Stomach (tissue), 19 donors: ENCODE measurements around the gene GIPC3. TPM values are rescaled to one million over a fixed set of nuclear protein-coding genes. Genes with fewer than 3 reads are reported as not detected.

ENCODE experiments used
- DNase-seq, 2 donors: peaks; one replicate each; pipeline versions ENCODE4 v3.0.0 to v3.0.0-alpha.2; 2013 to 2019
- H3K27ac ChIP-seq, 5 donors: fragments of 200-600 bp in 4 of 5; sonication (generic) in 4 of 5; one replicate each; pipeline ENCODE4 v1.5.1; 2013 to 2019; ENCODE audit warnings: mild to moderate bottlenecking in 1 of 5, moderate library complexity in 1 of 5
- H3K27me3 ChIP-seq, 3 donors: fragments of 200-600 bp; sonication (generic); one replicate each; pipeline ENCODE4 v1.5.1; 2017 to 2019; ENCODE audit warnings: mixed run types in 1 of 3
- H3K36me3 ChIP-seq, 4 donors: fragments of 200-600 bp; sonication (generic); 1 replicate in 3 of 4; 2 replicates in 1 of 4; pipeline ENCODE4 v1.5.1; 2016 to 2019
- H3K4me1 ChIP-seq, 4 donors: fragments of 200-600 bp; sonication (generic); one replicate each; pipeline ENCODE4 v1.5.1; 2016 to 2019
- H3K4me3 ChIP-seq, 4 donors: fragments of 200-600 bp; sonication (generic) in 3 of 4; one replicate each; pipeline ENCODE4 v1.5.1; 2016 to 2019; ENCODE audit warnings: mild to moderate bottlenecking in 1 of 4
- H3K9me3 ChIP-seq, 4 donors: fragments of 200-600 bp; sonication (generic); one replicate each; pipeline ENCODE4 v1.5.1; 2016 to 2019
- EP300 ChIP-seq: sonication (generic); formaldehyde crosslinking; IDR thresholded peaks from one replicate; pipeline ENCODE4 v1.6.1; 2017; ENCODE audit warnings: antibody characterized with exemption
- POLR2A ChIP-seq, 4 donors: fragments of 450-650 bp; IDR thresholded peaks; one replicate each; pipeline ENCODE4 v1.6.1; 2016; ENCODE audit warnings: antibody characterized with exemption in 4 of 4, control low read depth in 2 of 4, mild to moderate bottlenecking in 1 of 4, moderate library complexity in 1 of 4
- POLR2AphosphoS5 ChIP-seq, 3 donors: sonication (generic); formaldehyde crosslinking; IDR thresholded peaks; one replicate each; pipeline ENCODE4 v1.6.1; 2016; ENCODE audit warnings: antibody characterized with exemption in 3 of 3
- WGBS, 5 donors: extraction: QIAGEN DNeasy Blood & Tissue Kit in 3 of 5; methylation state at CpG; one replicate each; pipeline versions ENCODE4 v1.1.5 to v1.1.7; 2013 to 2018; 5-methylcytosine and 5-hydroxymethylcytosine counted together
- intact Hi-C: fragments of 100-400 bp; cut with DNase I; formaldehyde crosslinking; loops from one replicate; pipeline ENCODE4 v1.15.1; 2023; ENCODE audit warnings: low total_unique reads
- long read RNA-seq, 10 donors: transcript quantifications; one replicate each; lab custom pipeline, GENCODE V29; 2026
- polyA plus RNA-seq, 3 donors: library from polyadenylated mRNA; stranded (reverse); fragments of 200-250 nt; gene quantifications; one replicate each; pipeline ENCODE4 v1.2.3, GENCODE V29; 2013
- total RNA-seq, 5 donors: library from RNA; depleted of rRNA; stranded (reverse); fragments of >200 nt; gene quantifications; one replicate each; pipeline versions ENCODE4 v1.1.0 to v1.2.3, GENCODE V29; 2014 to 2016
- TF ChIP-seq, protein P1 (sequence below), 7 experiments: fragments of 450-650 bp in 4 of 7; fragments of 200-600 bp in 3 of 7; sonication (generic) in 3 of 7; IDR thresholded peaks; one replicate each; pipeline ENCODE4 v1.5.1; 2016 to 2019; ENCODE audit warnings: antibody characterized with exemption in 7 of 7, control low read depth in 2 of 7, mild to moderate bottlenecking in 1 of 7
- donor health status: healthy with polysubstance abuse.
- donor health status: Bipolar disorder and iron deficiency.
- donor health status: healthy.

GIPC3 gene, protein sequence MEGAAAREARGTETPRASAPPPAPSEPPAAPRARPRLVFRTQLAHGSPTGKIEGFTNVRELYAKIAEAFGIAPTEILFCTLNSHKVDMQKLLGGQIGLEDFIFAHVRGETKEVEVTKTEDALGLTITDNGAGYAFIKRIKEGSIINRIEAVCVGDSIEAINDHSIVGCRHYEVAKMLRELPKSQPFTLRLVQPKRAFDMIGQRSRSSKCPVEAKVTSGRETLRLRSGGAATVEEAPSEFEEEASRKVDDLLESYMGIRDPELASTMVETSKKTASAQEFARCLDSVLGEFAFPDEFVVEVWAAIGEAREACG
- total RNA-seq (1 to 10 TPM in 1 of 5 donors, not detected in 4; 2.9 TPM), polyA plus RNA-seq (1 to 10 TPM in 2 of 3 donors, under 1 TPM in 1; 0.75 to 2.0 (median 1.1) TPM)
- long read RNA-seq, donor 1, result 0 reads
- long read RNA-seq, donor 2, result 0 reads
- long read RNA-seq, donor 3, result 0 reads
- long read RNA-seq, donor 4, result 0 reads
- long read RNA-seq, donor 5, full-length matches to known transcripts, result 2 of 2 reads
- long read RNA-seq, donor 5, partial matches to known transcripts, result 0 of 2 reads
- long read RNA-seq, donor 5, other reads (novel, unspliced or antisense), result 0 of 2 reads
- long read RNA-seq, donor 6, full-length matches to known transcripts, result 1 of 1 reads
- long read RNA-seq, donor 6, partial matches to known transcripts, result 0 of 1 reads
- long read RNA-seq, donor 6, other reads (novel, unspliced or antisense), result 0 of 1 reads
- long read RNA-seq, donor 7, result 0 reads
- long read RNA-seq, donor 8, result 0 reads
- long read RNA-seq, donor 9, partial matches to known transcripts, result 15 of 15 reads
- long read RNA-seq, donor 9, other reads (novel, unspliced or antisense), result 0 of 15 reads
- long read RNA-seq, donor 10, result 0 reads

DNA sequence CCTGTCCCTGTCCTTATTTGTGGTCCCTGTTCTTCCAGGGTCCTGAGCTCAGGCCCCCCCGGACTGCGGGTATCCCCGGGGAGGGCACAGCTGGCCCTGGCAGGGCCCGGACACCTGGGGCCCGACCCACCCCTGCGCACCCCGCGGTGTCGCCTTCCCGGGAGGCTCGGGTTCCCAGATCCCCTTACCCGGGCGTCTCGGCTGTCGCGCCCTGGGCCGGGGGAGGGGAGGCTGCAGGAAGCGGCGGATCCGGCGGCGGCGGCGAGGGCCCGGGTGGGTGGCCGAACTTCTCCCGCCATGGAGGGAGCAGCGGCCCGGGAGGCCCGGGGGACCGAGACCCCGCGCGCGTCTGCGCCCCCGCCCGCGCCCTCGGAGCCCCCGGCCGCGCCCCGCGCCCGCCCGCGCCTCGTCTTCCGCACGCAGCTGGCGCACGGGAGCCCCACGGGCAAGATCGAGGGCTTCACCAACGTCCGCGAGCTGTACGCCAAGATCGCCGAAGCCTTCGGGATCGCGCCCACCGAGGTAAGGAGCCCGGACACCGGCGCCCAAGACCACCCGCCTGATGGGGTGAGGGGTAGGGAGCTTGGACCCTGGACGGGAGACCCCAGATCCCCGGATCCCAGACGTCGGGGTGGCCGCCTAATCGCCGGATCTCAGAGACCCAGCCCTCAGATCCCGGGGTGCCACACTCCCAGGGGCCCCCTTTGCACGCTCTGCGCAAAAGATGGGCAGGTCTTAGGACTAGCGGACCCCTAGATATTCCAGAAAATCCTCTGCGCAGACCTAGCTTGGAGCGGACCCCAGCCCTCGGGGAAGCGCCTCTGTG lies at the start of gene GIPC3:
TSS of gene GIPC3 (plus strand) at position 178 of the 826 bp plus-strand sequence. CDS start at position 298, 120 bp downstream.
- Histone ChIP-seq H3K4me1 (peaks cover 14 to 26% (median 21%) of the 10 kb centered on the region in 4 donors), H3K9me3 (no peaks in the 10 kb centered on the region), H3K27ac (peak within 1 kb of the TSS in 2 of 5 donors; percentile 21 to 42), H3K36me3 (no peaks in the 10 kb centered on the region), H3K27me3 (peaks cover 2 to 31% (median 18%) of the 10 kb centered on the region in 3 donors), H3K4me3 (peak within 1 kb of the TSS; percentile 27 to 47 (median 37))
- DNase-seq, result peak in 1 of 2 donors; percentile 26
- TF ChIP-seq, protein P1, sequence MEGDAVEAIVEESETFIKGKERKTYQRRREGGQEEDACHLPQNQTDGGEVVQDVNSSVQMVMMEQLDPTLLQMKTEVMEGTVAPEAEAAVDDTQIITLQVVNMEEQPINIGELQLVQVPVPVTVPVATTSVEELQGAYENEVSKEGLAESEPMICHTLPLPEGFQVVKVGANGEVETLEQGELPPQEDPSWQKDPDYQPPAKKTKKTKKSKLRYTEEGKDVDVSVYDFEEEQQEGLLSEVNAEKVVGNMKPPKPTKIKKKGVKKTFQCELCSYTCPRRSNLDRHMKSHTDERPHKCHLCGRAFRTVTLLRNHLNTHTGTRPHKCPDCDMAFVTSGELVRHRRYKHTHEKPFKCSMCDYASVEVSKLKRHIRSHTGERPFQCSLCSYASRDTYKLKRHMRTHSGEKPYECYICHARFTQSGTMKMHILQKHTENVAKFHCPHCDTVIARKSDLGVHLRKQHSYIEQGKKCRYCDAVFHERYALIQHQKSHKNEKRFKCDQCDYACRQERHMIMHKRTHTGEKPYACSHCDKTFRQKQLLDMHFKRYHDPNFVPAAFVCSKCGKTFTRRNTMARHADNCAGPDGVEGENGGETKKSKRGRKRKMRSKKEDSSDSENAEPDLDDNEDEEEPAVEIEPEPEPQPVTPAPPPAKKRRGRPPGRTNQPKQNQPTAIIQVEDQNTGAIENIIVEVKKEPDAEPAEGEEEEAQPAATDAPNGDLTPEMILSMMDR (IDR thresholded peaks at IDR 0.05), result no peak
- intact Hi-C loops, result no loop called here
- WGBS, 5 donors, result 2 to 30% (median 7%) methylated on average over 2 to 78 of the region's 84 CpGs

DNA sequence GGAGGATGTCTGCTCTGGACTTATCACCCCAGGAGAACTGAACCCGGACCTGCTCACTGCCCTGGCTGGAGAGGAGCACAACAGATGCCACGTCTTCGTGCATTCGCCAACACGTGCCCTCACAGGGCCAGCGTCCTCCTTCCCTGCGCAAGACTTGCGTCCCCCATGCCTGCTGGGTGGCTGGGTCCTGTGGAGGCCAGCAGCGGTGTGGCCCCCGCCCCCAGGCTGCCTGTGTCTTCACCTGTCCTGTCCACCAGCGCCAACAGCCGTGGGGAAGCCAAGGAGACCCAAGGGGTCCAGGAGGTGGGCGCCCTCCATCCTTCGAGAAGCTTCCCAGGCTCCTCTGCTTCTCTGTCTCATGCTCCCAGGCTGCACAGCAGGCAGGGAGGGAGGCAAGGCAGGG lies 49.7 kb upstream of the GIPC3 start:
- intact Hi-C loops, result no loop called here
- no peak for DNase-seq
- TF ChIP-seq, protein P1 (IDR thresholded peaks at IDR 0.05), result no peak
- TF ChIP-seq POLR2A (IDR thresholded peaks at IDR 0.05), result no peak
- Histone ChIP-seq H3K36me3 (peaks cover 49 to 86% (median 77%) of the 10 kb centered on the region in 4 donors), H3K4me1 (peaks cover 0 to 5% (median 0%) of the 10 kb centered on the region in 4 donors), H3K27ac (peak overlapping the region in 1 of 5 donors; percentile 8), H3K27me3 (no peaks in the 10 kb centered on the region), H3K4me3 (no peak overlapping the region), H3K9me3 (no peaks in the 10 kb centered on the region)
- 88 to 94% (median 91%) methylated on average over 12 to 14 of the region's 14 CpGs for WGBS, 5 donors

DNA sequence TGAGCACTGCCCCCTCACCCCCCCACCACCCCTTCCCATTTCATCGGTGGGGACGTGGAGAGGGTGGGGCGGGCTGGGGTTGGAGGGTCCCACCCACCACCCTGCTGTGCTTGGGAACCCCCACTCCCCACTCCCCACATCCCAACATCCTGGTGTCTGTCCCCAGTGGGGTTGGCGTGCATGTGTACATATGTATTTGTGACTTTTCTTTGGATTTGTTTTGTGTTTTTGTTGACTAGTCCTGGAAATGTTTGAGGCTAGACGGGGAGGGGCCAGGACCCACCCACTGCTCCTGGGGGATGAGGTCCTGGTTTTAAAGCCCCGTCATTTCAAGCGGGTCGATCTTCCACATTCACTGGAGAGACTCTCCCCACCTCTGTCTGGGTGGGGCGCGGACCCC lies 49.3 kb upstream of the GIPC3 start:
- peak overlapping the region in 1 of 5 donors; percentile 8 for H3K27ac ChIP-seq
- 79 to 95% (median 87%) methylated on average over 7 to 10 of the region's 10 CpGs for WGBS, 5 donors

More for the DNA sequence above, 49.3 kb upstream of the GIPC3 start:
- intact Hi-C loops, result no loop called here
- Histone ChIP-seq H3K4me3 (no peak overlapping the region), H3K4me1 (peaks cover 0 to 5% (median 0%) of the 10 kb centered on the region in 4 donors), H3K9me3 (no peaks in the 10 kb centered on the region), H3K27me3 (no peaks in the 10 kb centered on the region), H3K36me3 (peaks cover 46 to 82% (median 73%) of the 10 kb centered on the region in 4 donors)
- no peak for TF ChIP-seq POLR2A (IDR thresholded peaks at IDR 0.05)
- TF ChIP-seq POLR2AphosphoS5 (IDR thresholded peaks at IDR 0.05), result no peak
- no peak for TF ChIP-seq EP300
- TF ChIP-seq, protein P1 (IDR thresholded peaks at IDR 0.05), result no peak
- DNase-seq, result no peak
